HepG2 (cell line): Measurements from ENCODE around the gene CDHR4.

Source experiments
- JUN ChIP-seq: sonication (generic); formaldehyde crosslinking; IDR thresholded peaks from 2 replicates; pipeline ENCODE4 v1.4.0; 2020; ENCODE audit warnings: mild to moderate bottlenecking, missing genetic modification reagents
- TAF15 ChIP-seq: fragments of 200-400 bp; formaldehyde crosslinking; IDR thresholded peaks from one replicate; pipeline ENCODE4 v1.6.1; 2018; ENCODE audit warnings: mild to moderate bottlenecking, low read depth, low read length; ENCODE audit not compliant: poor library complexity, severe bottlenecking
- ZFP62 ChIP-seq: sonication (generic); formaldehyde crosslinking; IDR thresholded peaks from 2 replicates; pipeline ENCODE4 v1.4.0; 2020; ENCODE audit warnings: missing genetic modification reagents
- ZNF766 ChIP-seq: sonication (generic); formaldehyde crosslinking; IDR thresholded peaks from 2 replicates; pipeline ENCODE4 v1.5.0; 2020; ENCODE audit warnings: missing genetic modification reagents, borderline replicate concordance
- TF ChIP-seq, protein P1 (sequence below): sonication (generic); formaldehyde crosslinking; IDR thresholded peaks from 2 replicates; pipeline ENCODE4 v1.4.0; 2020; ENCODE audit warnings: mild to moderate bottlenecking, missing genetic modification reagents, borderline replicate concordance
- TF ChIP-seq, protein P2 (sequence below): sonication (generic); formaldehyde crosslinking; IDR thresholded peaks from 2 replicates; pipeline ENCODE4 v1.4.0; 2020; ENCODE audit warnings: mild to moderate bottlenecking, missing genetic modification reagents
- TF ChIP-seq, protein P3 (sequence below): IDR thresholded peaks from 2 replicates; pipeline ENCODE4 v1.6.1; 2012; ENCODE audit warnings: low read length, improper control_type of control experiment

DNA sequence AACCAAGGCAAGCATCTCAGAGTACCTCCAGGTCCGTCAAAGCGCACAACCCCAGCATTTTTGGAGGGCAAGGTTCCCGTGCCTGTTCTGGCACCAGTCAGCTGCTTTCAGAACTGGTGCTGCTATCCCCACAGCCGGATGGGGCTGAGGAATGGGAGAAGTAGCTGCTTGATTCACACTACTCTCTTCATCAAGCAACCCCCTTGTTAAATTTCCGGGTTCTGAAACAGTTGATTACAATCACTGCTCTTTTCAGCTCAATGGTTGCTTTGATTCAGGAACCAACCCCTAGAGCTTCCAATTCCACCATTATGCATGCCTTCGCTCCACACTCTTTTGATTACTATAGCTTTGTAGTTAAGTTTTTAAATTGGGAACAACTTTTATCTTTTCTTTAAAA, 26.3 kb upstream of the CDHR4 start:
- TF ChIP-seq ZNF766 (no peak), JUN (CRISPR knock-in tag) (no peak), TAF15 (no peak), ZFP62 (CRISPR knock-in tag) (no peak)
- TF ChIP-seq, protein P1, sequence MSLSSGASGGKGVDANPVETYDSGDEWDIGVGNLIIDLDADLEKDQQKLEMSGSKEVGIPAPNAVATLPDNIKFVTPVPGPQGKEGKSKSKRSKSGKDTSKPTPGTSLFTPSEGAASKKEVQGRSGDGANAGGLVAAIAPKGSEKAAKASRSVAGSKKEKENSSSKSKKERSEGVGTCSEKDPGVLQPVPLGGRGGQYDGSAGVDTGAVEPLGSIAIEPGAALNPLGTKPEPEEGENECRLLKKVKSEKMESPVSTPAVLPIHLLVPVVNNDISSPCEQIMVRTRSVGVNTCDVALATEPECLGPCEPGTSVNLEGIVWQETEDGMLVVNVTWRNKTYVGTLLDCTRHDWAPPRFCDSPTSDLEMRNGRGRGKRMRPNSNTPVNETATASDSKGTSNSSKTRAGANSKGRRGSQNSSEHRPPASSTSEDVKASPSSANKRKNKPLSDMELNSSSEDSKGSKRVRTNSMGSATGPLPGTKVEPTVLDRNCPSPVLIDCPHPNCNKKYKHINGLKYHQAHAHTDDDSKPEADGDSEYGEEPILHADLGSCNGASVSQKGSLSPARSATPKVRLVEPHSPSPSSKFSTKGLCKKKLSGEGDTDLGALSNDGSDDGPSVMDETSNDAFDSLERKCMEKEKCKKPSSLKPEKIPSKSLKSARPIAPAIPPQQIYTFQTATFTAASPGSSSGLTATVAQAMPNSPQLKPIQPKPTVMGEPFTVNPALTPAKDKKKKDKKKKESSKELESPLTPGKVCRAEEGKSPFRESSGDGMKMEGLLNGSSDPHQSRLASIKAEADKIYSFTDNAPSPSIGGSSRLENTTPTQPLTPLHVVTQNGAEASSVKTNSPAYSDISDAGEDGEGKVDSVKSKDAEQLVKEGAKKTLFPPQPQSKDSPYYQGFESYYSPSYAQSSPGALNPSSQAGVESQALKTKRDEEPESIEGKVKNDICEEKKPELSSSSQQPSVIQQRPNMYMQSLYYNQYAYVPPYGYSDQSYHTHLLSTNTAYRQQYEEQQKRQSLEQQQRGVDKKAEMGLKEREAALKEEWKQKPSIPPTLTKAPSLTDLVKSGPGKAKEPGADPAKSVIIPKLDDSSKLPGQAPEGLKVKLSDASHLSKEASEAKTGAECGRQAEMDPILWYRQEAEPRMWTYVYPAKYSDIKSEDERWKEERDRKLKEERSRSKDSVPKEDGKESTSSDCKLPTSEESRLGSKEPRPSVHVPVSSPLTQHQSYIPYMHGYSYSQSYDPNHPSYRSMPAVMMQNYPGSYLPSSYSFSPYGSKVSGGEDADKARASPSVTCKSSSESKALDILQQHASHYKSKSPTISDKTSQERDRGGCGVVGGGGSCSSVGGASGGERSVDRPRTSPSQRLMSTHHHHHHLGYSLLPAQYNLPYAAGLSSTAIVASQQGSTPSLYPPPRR (CRISPR knock-in tag): no peak
- TF ChIP-seq, protein P2, sequence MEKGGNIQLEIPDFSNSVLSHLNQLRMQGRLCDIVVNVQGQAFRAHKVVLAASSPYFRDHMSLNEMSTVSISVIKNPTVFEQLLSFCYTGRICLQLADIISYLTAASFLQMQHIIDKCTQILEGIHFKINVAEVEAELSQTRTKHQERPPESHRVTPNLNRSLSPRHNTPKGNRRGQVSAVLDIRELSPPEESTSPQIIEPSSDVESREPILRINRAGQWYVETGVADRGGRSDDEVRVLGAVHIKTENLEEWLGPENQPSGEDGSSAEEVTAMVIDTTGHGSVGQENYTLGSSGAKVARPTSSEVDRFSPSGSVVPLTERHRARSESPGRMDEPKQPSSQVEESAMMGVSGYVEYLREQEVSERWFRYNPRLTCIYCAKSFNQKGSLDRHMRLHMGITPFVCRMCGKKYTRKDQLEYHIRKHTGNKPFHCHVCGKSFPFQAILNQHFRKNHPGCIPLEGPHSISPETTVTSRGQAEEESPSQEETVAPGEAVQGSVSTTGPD (CRISPR knock-in tag): no peak
- TF ChIP-seq, protein P3, sequence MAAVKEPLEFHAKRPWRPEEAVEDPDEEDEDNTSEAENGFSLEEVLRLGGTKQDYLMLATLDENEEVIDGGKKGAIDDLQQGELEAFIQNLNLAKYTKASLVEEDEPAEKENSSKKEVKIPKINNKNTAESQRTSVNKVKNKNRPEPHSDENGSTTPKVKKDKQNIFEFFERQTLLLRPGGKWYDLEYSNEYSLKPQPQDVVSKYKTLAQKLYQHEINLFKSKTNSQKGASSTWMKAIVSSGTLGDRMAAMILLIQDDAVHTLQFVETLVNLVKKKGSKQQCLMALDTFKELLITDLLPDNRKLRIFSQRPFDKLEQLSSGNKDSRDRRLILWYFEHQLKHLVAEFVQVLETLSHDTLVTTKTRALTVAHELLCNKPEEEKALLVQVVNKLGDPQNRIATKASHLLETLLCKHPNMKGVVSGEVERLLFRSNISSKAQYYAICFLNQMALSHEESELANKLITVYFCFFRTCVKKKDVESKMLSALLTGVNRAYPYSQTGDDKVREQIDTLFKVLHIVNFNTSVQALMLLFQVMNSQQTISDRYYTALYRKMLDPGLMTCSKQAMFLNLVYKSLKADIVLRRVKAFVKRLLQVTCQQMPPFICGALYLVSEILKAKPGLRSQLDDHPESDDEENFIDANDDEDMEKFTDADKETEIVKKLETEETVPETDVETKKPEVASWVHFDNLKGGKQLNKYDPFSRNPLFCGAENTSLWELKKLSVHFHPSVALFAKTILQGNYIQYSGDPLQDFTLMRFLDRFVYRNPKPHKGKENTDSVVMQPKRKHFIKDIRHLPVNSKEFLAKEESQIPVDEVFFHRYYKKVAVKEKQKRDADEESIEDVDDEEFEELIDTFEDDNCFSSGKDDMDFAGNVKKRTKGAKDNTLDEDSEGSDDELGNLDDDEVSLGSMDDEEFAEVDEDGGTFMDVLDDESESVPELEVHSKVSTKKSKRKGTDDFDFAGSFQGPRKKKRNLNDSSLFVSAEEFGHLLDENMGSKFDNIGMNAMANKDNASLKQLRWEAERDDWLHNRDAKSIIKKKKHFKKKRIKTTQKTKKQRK: no peak
